ENCODE measurements around the gene ADGRG7. TPM values are rescaled to one million over a fixed set of nuclear protein-coding genes. Genes with fewer than 3 reads are reported as not detected.

The ADGRG7 gene
- total and polyA plus RNA-seq, 4 donors: 2.1 to 65.5 (median 13.7) TPM

DNA sequence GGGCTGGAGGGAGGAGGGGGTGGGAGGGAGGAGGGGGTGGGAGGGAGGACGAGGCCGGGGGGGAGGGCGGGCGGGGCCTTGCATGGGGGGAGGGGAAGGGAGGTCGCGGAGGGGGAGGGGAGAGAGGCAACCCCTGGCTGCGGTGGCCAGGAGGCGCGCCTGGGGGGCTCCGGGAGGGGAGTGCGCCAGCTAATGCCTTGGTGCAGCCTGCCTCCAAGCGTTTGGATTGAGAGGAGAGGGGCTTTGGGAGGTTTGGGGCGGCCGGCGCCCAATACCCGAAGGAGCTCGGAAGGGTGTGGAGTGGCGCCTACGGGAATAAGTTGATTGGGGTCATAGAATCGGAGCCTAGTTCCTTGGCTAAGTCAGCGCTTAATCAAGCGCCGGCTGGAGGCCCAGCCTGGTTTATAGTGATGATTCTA lies 100.5 kb downstream of the ADGRG7 start:
- H3K36me3 ChIP-seq (ENCODE audit: control insufficient read depth in 4 of 4, insufficient read depth in 3 of 4, low read depth in 1 of 4, low read length in 3 of 4): peaks cover 0 to 13% (median 6%) of the 10 kb centered on the region in 4 donors
- peak overlapping the region; percentile 89 to 92 for H3K27ac ChIP-seq (ENCODE audit: low read depth in 1 of 2, low read length in 2 of 2)
- H3K4me1 ChIP-seq (ENCODE audit: control insufficient read depth in 4 of 4, insufficient read depth in 4 of 4, low read length in 3 of 4): peaks cover 3 to 23% (median 9%) of the 10 kb centered on the region in 4 donors
- H3K9me3 ChIP-seq (ENCODE audit: control insufficient read depth in 4 of 4, low read length in 3 of 4): no peaks in the 10 kb centered on the region
- 2% methylated on average over 23 of the region's 23 CpGs for WGBS
- H3K27me3 ChIP-seq (ENCODE audit: control insufficient read depth in 4 of 4, insufficient read depth in 4 of 4, low read length in 3 of 4): no peaks in the 10 kb centered on the region
- H3K9ac ChIP-seq (ENCODE audit: low read depth in 1 of 2, low read length in 2 of 2): peak overlapping the region; percentile 79 to 98
- peak; percentile 48 for DNase-seq (ENCODE audit: low spot score)
- H3K4me3 ChIP-seq (ENCODE audit: low read depth in 1 of 3, low read length in 3 of 3): peak overlapping the region; percentile 79 to 96 (median 95)
- TF ChIP-seq, protein P1, sequence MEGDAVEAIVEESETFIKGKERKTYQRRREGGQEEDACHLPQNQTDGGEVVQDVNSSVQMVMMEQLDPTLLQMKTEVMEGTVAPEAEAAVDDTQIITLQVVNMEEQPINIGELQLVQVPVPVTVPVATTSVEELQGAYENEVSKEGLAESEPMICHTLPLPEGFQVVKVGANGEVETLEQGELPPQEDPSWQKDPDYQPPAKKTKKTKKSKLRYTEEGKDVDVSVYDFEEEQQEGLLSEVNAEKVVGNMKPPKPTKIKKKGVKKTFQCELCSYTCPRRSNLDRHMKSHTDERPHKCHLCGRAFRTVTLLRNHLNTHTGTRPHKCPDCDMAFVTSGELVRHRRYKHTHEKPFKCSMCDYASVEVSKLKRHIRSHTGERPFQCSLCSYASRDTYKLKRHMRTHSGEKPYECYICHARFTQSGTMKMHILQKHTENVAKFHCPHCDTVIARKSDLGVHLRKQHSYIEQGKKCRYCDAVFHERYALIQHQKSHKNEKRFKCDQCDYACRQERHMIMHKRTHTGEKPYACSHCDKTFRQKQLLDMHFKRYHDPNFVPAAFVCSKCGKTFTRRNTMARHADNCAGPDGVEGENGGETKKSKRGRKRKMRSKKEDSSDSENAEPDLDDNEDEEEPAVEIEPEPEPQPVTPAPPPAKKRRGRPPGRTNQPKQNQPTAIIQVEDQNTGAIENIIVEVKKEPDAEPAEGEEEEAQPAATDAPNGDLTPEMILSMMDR (IDR thresholded peaks at IDR 0.05; ENCODE audit: low read depth, low read length, missing input control): no peak
- TF ChIP-seq HNF4A (conservative IDR thresholded peaks at IDR 0.05) (no peak), SP1 (IDR thresholded peaks at IDR 0.05) (no peak), YY1 (IDR thresholded peaks at IDR 0.05) (no peak)

DNA sequence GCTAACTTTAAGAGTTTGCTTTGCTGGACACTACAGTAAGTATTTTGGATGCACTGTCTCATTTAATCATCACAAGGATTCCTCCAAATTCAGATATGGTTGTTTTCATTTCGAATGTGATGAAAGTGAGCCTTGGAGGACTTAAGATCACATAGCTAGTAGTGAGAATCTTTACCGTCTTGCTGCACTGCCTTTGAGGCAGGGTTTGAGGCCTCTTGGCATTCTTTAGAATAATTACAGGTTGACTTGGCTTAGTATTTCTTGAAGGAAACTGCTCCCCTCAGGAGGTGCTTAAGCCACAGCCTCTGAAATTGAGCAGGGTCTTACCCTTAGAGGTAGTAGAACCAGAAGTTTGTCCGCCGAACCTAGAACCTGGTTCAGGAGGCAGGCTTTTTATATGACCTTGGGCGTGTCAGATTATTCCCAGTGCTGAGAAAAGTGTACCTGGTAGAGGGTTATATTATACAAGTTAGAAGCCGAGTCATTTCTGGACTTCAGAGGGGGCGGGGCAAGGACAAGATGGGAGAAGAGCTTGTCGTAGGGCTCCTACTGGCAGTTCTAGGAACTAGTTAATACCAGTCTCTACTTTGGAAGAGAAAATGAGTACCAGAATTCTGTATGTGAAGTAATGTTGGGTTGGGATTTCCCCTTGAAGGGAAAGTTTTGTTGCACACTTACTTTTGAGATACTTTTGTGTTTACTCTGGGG lies 101.0 kb downstream of the ADGRG7 start:
- Histone ChIP-seq H3K4me1 (ENCODE audit: control insufficient read depth in 4 of 4, insufficient read depth in 4 of 4, low read length in 3 of 4) (peaks cover 3 to 28% (median 9%) of the 10 kb centered on the region in 4 donors), H3K4me3 (ENCODE audit: low read depth in 1 of 3, low read length in 3 of 3) (peak overlapping the region; percentile 79 to 96 (median 95)), H3K27me3 (ENCODE audit: control insufficient read depth in 4 of 4, insufficient read depth in 4 of 4, low read length in 3 of 4) (no peaks in the 10 kb centered on the region), H3K9me3 (ENCODE audit: control insufficient read depth in 4 of 4, low read length in 3 of 4) (no peaks in the 10 kb centered on the region), H3K27ac (ENCODE audit: low read depth in 1 of 2, low read length in 2 of 2) (peak overlapping the region; percentile 89 to 92), H3K36me3 (ENCODE audit: control insufficient read depth in 4 of 4, insufficient read depth in 3 of 4, low read depth in 1 of 4, low read length in 3 of 4) (peaks cover 0 to 18% (median 10%) of the 10 kb centered on the region in 4 donors), H3K9ac (ENCODE audit: low read depth in 1 of 2, low read length in 2 of 2) (peak overlapping the region; percentile 79 to 98)
- 14% methylated on average over 8 of the region's 8 CpGs for WGBS
- TF ChIP-seq YY1 (IDR thresholded peaks at IDR 0.05): no peak
- no peak for TF ChIP-seq FOXA1 (IDR thresholded peaks at IDR 0.05)
- TF ChIP-seq, protein P2, sequence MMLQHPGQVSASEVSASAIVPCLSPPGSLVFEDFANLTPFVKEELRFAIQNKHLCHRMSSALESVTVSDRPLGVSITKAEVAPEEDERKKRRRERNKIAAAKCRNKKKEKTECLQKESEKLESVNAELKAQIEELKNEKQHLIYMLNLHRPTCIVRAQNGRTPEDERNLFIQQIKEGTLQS (IDR thresholded peaks at IDR 0.05): no peak
- TF ChIP-seq RAD21 (IDR thresholded peaks at IDR 0.05): peak in 1 of 2 donors; percentile 16
- no peak for TF ChIP-seq TAF1 (conservative IDR thresholded peaks at IDR 0.05)
- no peak for TF ChIP-seq EGR1 (IDR thresholded peaks at IDR 0.05; ENCODE audit: low read depth in 2 of 2)
- TF ChIP-seq NR2F2 (IDR thresholded peaks at IDR 0.05): no peak
- TF ChIP-seq HNF4A (conservative IDR thresholded peaks at IDR 0.05): no peak
- no peak for TF ChIP-seq HNF4G (IDR thresholded peaks at IDR 0.05)
- DNase-seq (ENCODE audit: low spot score): peak; percentile 49

DNA sequence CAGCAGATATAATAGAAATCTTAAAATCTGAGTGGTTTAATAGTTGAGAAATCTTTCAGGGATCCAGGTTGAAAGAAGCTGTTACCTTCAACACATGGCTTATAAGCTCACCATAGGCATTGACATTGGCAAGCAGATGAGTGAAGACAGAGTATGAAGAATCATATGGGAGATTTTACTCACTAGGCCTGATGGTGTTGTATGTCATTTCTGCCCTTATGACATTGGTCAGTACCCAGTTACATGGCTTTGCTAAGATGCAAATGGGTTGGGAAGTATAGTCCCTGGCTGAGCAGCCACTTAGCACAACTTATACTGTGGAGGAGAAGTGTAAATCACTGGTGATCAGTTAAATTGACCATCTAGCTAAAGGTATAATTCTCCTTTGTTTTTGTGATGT lies 105.8 kb downstream of the ADGRG7 start:
- no peaks in the 10 kb centered on the region for H3K27me3 ChIP-seq (ENCODE audit: control insufficient read depth in 4 of 4, insufficient read depth in 4 of 4, low read length in 3 of 4)
- no peak overlapping the region for H3K9ac ChIP-seq (ENCODE audit: low read depth in 1 of 2, low read length in 2 of 2)
- H3K4me1 ChIP-seq (ENCODE audit: control insufficient read depth in 4 of 4, insufficient read depth in 4 of 4, low read length in 3 of 4): peaks cover 10 to 50% (median 26%) of the 10 kb centered on the region in 4 donors
- DNase-seq (ENCODE audit: low spot score): no peak
- H3K9me3 ChIP-seq (ENCODE audit: control insufficient read depth in 4 of 4, low read length in 3 of 4): no peaks in the 10 kb centered on the region
- no peak overlapping the region for H3K27ac ChIP-seq (ENCODE audit: low read depth in 1 of 2, low read length in 2 of 2)
- no peak overlapping the region for H3K4me3 ChIP-seq (ENCODE audit: low read depth in 1 of 3, low read length in 3 of 3)
- H3K36me3 ChIP-seq (ENCODE audit: control insufficient read depth in 4 of 4, insufficient read depth in 3 of 4, low read depth in 1 of 4, low read length in 3 of 4): peaks cover 1 to 23% (median 10%) of the 10 kb centered on the region in 4 donors
- TF ChIP-seq YY1 (IDR thresholded peaks at IDR 0.05) (no peak), GABPA (IDR thresholded peaks at IDR 0.05 in 1 of 2, conservative IDR thresholded peaks at IDR 0.05 in 1 of 2) (no peak), FOXA2 (IDR thresholded peaks at IDR 0.05) (no peak), NR2F2 (IDR thresholded peaks at IDR 0.05) (no peak), RXRA (IDR thresholded peaks at IDR 0.05) (no peak)
- TF ChIP-seq, protein P1 (IDR thresholded peaks at IDR 0.05; ENCODE audit: low read depth, low read length, missing input control): no peak

Data from liver (tissue), 9 donors.